Measurements from ENCODE around the gene CAPN13.

Gene CAPN13

DNA sequence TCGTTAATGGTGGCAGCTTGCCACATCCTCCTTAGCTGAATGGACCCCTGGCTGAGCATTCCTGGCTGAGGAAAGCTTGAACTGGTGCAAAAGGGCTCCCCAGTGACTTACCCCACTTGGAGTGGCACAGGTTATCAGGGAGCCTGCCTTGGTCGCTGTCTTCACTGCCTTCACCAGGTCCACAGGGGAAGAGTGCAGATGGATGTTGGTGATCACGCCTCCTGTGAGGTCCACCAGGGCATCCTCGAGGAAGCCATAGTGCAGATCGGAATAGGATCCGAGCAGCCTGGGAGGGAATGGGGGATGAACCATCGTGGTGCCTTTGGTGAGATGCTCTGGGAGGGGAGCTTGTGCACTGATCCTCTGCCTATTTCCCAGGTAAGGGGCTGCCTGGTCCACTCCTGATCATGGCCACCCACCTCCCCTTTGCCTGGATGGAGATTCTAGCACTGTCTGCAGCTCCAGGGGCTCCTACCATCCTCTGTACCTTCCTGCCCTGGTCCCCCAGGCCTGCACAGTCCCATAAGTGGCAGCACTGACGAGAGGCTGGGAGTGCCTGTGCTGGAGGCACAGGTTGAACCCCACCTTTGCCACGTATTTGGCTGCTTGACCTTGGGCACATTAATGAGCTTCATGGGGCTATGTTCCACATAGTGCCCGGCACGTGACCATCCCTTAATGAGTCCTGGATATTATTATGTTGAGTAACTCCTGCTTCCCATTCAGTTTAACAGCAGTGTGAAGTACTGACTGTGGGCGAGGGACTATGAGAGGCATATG lies 43.0 kb downstream of the CAPN13 start:
- Histone ChIP-seq H3K27ac (ENCODE audit: low read length) (no peak overlapping the region), H3K27me3 (ENCODE audit: low read depth, low read length) (peaks cover 25% of the 10 kb centered on the region), H2AFZ (ENCODE audit: low read depth, low read length) (no peak overlapping the region)

DNA sequence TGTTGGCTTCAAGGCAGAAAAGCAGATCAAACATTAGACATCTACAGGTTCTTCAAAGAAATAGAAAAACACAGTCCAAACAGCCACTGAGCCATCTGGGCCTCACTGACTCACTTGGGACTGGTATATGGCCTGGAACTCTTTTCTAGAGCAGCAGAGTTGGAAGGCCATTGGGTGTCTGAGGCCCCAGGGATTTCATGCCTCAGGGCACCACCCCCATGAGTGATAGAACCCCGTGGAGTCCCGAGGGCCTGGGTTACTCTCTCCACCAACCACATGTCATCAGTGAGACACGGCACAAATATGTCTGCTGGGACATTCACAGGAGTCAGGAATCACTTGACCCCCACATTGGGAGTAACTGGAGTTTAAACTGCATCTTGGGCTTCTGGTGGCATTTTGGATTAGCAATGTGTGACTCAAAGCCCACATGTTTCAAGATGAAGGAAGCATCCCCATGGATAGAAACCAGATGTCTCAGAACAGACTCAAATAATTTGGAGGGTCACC lies 44.0 kb downstream of the CAPN13 start:
- Histone ChIP-seq H3K4me1 (ENCODE audit: low read length) (no peaks in the 10 kb centered on the region), H3K27ac (ENCODE audit: low read length) (no peak overlapping the region), H4K20me1 (ENCODE audit: insufficient read depth, low read length) (no peaks in the 10 kb centered on the region), H3K36me3 (replicated peaks; ENCODE audit: low read depth, low read length) (no peaks in the 10 kb centered on the region), H3K9me3 (ENCODE audit: insufficient read depth, low read length) (no peaks in the 10 kb centered on the region), H3K4me2 (ENCODE audit: low read length) (no peak overlapping the region), H2AFZ (ENCODE audit: low read depth, low read length) (no peak overlapping the region), H3K4me3 (ENCODE audit: low read length) (no peak overlapping the region), H3K27me3 (ENCODE audit: low read depth, low read length) (peaks cover 25% of the 10 kb centered on the region), H3K79me2 (ENCODE audit: low read length) (no peaks in the 10 kb centered on the region), H3K9ac (ENCODE audit: low read length) (no peak overlapping the region)
- TF ChIP-seq EZH2phosphoT487 (IDR thresholded peaks at IDR 0.05; ENCODE audit: low read depth) (no peak), CTCF (IDR thresholded peaks at IDR 0.05; ENCODE audit: low read depth, low read length) (no peak)

More for the DNA sequence above, 43.0 kb downstream of the CAPN13 start:
- no peaks in the 10 kb centered on the region for H4K20me1 ChIP-seq (ENCODE audit: insufficient read depth, low read length)
- no peaks in the 10 kb centered on the region for H3K79me2 ChIP-seq (ENCODE audit: low read length)
- no peak overlapping the region for H3K9ac ChIP-seq (ENCODE audit: low read length)
- H3K36me3 ChIP-seq (replicated peaks; ENCODE audit: low read depth, low read length): no peaks in the 10 kb centered on the region
- no peak for TF ChIP-seq CTCF (IDR thresholded peaks at IDR 0.05; ENCODE audit: low read depth, low read length)
- no peak for TF ChIP-seq EZH2phosphoT487 (IDR thresholded peaks at IDR 0.05; ENCODE audit: low read depth)
- H3K4me2 ChIP-seq (ENCODE audit: low read length): no peak overlapping the region
- no peaks in the 10 kb centered on the region for H3K4me1 ChIP-seq (ENCODE audit: low read length)
- no peaks in the 10 kb centered on the region for H3K9me3 ChIP-seq (ENCODE audit: insufficient read depth, low read length)
- no peak overlapping the region for H3K4me3 ChIP-seq (ENCODE audit: low read length)

DNA sequence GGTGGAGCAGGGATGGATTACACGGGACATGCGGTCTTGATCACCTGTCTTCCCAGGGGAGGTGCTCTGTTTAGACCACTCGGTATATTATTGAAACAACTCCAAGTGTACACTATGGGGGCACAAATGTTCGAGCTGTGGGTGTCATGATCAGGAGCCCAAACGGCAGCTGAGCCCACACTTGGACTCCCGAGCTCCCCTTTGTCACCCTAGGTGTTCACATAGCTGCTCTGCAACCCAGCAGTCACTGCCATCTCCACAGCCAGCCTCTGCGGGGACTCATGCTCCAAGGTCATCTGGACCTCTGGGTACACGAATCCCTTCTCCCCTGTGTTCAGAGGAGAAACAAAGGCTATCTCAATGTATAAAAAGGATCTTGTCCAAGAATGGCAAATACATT lies 46.0 kb downstream of the CAPN13 start:
- Histone ChIP-seq H3K79me2 (ENCODE audit: low read length) (no peaks in the 10 kb centered on the region), H3K4me1 (ENCODE audit: low read length) (peaks cover 2% of the 10 kb centered on the region; the same call in 1 of the 2 replicates), H2AFZ (ENCODE audit: low read depth, low read length) (no peak overlapping the region), H3K4me3 (ENCODE audit: low read length) (no peak overlapping the region), H3K27ac (ENCODE audit: low read length) (no peak overlapping the region), H3K9ac (ENCODE audit: low read length) (no peak overlapping the region), H4K20me1 (ENCODE audit: insufficient read depth, low read length) (no peaks in the 10 kb centered on the region), H3K36me3 (replicated peaks; ENCODE audit: low read depth, low read length) (no peaks in the 10 kb centered on the region), H3K9me3 (ENCODE audit: insufficient read depth, low read length) (no peaks in the 10 kb centered on the region), H3K27me3 (ENCODE audit: low read depth, low read length) (peaks cover 16% of the 10 kb centered on the region), H3K4me2 (ENCODE audit: low read length) (no peak overlapping the region)
- no peak for TF ChIP-seq CTCF (IDR thresholded peaks at IDR 0.05; ENCODE audit: low read depth, low read length)

GRCh38 chr2:30759481-30759880 lies 47.8 kb downstream of the CAPN13 start:
- Histone ChIP-seq H3K9me3 (ENCODE audit: insufficient read depth, low read length) (no peaks in the 10 kb centered on the region), H2AFZ (ENCODE audit: low read depth, low read length) (no peak overlapping the region), H4K20me1 (ENCODE audit: insufficient read depth, low read length) (no peaks in the 10 kb centered on the region), H3K4me1 (ENCODE audit: low read length) (peaks cover 19% of the 10 kb centered on the region), H3K9ac (ENCODE audit: low read length) (no peak overlapping the region), H3K4me3 (ENCODE audit: low read length) (no peak overlapping the region), H3K79me2 (ENCODE audit: low read length) (no peaks in the 10 kb centered on the region), H3K27me3 (ENCODE audit: low read depth, low read length) (peaks cover 15% of the 10 kb centered on the region), H3K27ac (ENCODE audit: low read length) (no peak overlapping the region), H3K36me3 (replicated peaks; ENCODE audit: low read depth, low read length) (no peaks in the 10 kb centered on the region), H3K4me2 (ENCODE audit: low read length) (no peak overlapping the region)
- TF ChIP-seq CTCF (IDR thresholded peaks at IDR 0.05; ENCODE audit: low read depth, low read length): no peak
- TF ChIP-seq EZH2phosphoT487 (IDR thresholded peaks at IDR 0.05; ENCODE audit: low read depth): no peak

Data from OCI-LY3 (cell line).